Measurements from ENCODE around the gene PRICKLE2. TPM values are rescaled to one million over a fixed set of nuclear protein-coding genes. Genes with fewer than 3 reads are reported as not detected.
A peak's percentile ranks its signal among the peaks of the same experiment; 100 is the strongest.

The PRICKLE2 gene
- total RNA-seq, 1 donor from 2014 or later: 5.3 TPM

DNA sequence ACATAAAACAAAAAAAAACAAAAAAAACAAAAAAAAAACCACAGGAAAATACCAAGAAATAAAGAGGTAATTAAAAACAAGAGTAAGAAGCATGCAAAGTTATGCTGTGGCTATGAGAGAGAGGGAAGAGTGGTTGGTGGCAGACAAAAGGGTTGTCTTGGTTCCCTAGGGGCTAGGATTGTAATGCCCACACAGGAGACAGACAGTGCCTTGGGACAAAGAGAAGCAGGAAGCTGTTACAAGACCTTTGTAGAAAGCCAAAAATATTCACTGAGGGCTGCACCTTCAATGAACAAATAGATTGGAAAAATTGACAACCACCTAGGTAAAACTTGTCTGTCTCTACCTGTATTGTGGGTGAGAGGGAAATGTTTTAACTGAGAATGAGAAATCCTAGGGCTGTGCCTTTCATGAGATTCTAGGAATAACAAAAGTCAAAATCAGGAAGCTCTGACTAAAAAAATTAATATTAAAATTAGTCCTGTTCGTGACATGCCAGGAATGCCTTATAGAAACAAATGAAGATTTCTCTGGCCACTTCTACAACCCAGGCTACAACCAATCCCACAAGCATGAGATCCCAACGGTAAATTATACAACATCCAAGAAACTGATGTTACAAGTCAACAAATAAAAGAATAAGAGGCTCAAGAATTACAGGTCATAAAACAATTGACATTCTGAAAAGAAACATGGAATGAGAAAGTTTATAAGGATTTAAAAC, 45.0 kb upstream of the PRICKLE2 start:
- TF ChIP-seq, protein P1, sequence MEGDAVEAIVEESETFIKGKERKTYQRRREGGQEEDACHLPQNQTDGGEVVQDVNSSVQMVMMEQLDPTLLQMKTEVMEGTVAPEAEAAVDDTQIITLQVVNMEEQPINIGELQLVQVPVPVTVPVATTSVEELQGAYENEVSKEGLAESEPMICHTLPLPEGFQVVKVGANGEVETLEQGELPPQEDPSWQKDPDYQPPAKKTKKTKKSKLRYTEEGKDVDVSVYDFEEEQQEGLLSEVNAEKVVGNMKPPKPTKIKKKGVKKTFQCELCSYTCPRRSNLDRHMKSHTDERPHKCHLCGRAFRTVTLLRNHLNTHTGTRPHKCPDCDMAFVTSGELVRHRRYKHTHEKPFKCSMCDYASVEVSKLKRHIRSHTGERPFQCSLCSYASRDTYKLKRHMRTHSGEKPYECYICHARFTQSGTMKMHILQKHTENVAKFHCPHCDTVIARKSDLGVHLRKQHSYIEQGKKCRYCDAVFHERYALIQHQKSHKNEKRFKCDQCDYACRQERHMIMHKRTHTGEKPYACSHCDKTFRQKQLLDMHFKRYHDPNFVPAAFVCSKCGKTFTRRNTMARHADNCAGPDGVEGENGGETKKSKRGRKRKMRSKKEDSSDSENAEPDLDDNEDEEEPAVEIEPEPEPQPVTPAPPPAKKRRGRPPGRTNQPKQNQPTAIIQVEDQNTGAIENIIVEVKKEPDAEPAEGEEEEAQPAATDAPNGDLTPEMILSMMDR (IDR thresholded peaks at IDR 0.05; ENCODE audit: unreplicated experiment): no peak
- H3K27ac Mint-ChIP-seq (ENCODE audit: unreplicated experiment): no peak overlapping the region
- H3K9me3 Mint-ChIP-seq (ENCODE audit: unreplicated experiment): no peaks in the 10 kb centered on the region
- no peaks in the 10 kb centered on the region for H3K27me3 Mint-ChIP-seq (ENCODE audit: unreplicated experiment)
- H3K4me3 Mint-ChIP-seq (ENCODE audit: unreplicated experiment): no peak overlapping the region
- peaks cover 22% of the 10 kb centered on the region for H3K4me1 Mint-ChIP-seq (ENCODE audit: unreplicated experiment)
- no peak for DNase-seq (ENCODE audit: low spot score)
- H3K36me3 Mint-ChIP-seq (ENCODE audit: low read depth, unreplicated experiment): peaks cover 6% of the 10 kb centered on the region

- no peak for DNase-seq (ENCODE audit: low spot score)
- Mint-ChIP-seq H3K27ac (ENCODE audit: unreplicated experiment) (no peak overlapping the region), H3K9me3 (ENCODE audit: unreplicated experiment) (no peaks in the 10 kb centered on the region), H3K27me3 (ENCODE audit: unreplicated experiment) (no peaks in the 10 kb centered on the region), H3K4me3 (ENCODE audit: unreplicated experiment) (no peak overlapping the region), H3K4me1 (ENCODE audit: unreplicated experiment) (peaks cover 30% of the 10 kb centered on the region), H3K36me3 (ENCODE audit: low read depth, unreplicated experiment) (peaks cover 6% of the 10 kb centered on the region)
- TF ChIP-seq, protein P1 (IDR thresholded peaks at IDR 0.05; ENCODE audit: unreplicated experiment): no peak
Observed at GRCh38 chr3:64268926-64269325, 43.7 kb upstream of the PRICKLE2 start.

DNA sequence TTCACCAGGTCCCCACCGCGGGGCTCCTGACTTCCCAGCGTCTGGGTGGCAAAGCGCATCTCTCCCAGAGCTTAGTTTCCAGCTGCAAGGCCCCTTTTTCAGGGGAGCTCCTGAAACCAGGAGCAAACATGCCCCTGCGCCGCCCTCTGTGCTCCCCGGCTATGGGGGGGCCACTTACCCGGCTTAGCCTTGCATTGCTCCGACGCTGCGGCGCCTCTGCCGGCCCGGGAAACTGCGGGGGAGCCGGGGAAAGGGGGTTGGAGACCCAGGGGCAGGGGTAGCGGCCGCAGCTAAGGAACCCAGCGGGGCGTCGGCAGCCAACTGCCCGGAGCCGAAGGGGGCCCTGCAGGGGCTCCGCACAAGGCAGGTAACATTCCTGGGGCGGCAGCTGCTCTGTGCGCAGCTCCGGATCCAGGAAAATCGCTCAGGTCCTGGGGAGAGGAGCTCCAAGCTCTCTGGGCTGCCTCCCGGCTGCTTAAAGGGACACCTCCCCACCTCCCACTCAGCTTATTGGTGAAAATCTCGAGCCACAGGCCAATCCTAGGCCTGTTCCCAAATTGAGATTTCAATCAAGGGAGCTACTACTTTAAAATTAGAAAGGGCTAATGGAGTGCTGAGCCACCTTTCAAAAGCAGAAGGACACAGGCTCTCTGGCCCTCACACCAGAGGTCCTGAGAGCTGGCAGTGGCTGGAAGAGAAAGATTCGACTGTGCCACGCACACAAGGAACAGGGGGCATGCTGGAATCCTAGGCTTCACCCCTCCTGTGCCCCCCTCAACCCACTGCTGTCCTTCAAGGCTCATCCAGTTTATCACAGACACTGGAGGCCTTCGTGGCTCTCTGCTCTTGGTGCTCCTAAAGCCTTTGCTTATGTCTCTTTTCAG, 42.7 kb upstream of the PRICKLE2 start:
- peak; percentile 31 for DNase-seq (ENCODE audit: low spot score)
- Mint-ChIP-seq H3K9me3 (ENCODE audit: unreplicated experiment) (no peaks in the 10 kb centered on the region), H3K4me3 (ENCODE audit: unreplicated experiment) (peak overlapping the region; percentile 78), H3K27me3 (ENCODE audit: unreplicated experiment) (no peaks in the 10 kb centered on the region), H3K4me1 (ENCODE audit: unreplicated experiment) (peaks cover 25% of the 10 kb centered on the region), H3K27ac (ENCODE audit: unreplicated experiment) (no peak overlapping the region), H3K36me3 (ENCODE audit: low read depth, unreplicated experiment) (peaks cover 6% of the 10 kb centered on the region)
- TF ChIP-seq, protein P1 (IDR thresholded peaks at IDR 0.05; ENCODE audit: unreplicated experiment): no peak

GRCh38 chr3:64266983-64267382, 41.7 kb upstream of the PRICKLE2 start:
- Mint-ChIP-seq H3K27me3 (ENCODE audit: unreplicated experiment) (no peaks in the 10 kb centered on the region), H3K9me3 (ENCODE audit: unreplicated experiment) (no peaks in the 10 kb centered on the region), H3K4me3 (ENCODE audit: unreplicated experiment) (no peak overlapping the region), H3K27ac (ENCODE audit: unreplicated experiment) (no peak overlapping the region), H3K4me1 (ENCODE audit: unreplicated experiment) (peaks cover 25% of the 10 kb centered on the region), H3K36me3 (ENCODE audit: low read depth, unreplicated experiment) (peaks cover 6% of the 10 kb centered on the region)
- TF ChIP-seq, protein P1 (IDR thresholded peaks at IDR 0.05; ENCODE audit: unreplicated experiment): no peak
- no peak for DNase-seq (ENCODE audit: low spot score)
